ENCODE results near the gene MT1B.

- no peak for TF ChIP-seq EZH2phosphoT487 (IDR thresholded peaks at IDR 0.05; ENCODE audit: low read depth)
- TF ChIP-seq, protein P1, sequence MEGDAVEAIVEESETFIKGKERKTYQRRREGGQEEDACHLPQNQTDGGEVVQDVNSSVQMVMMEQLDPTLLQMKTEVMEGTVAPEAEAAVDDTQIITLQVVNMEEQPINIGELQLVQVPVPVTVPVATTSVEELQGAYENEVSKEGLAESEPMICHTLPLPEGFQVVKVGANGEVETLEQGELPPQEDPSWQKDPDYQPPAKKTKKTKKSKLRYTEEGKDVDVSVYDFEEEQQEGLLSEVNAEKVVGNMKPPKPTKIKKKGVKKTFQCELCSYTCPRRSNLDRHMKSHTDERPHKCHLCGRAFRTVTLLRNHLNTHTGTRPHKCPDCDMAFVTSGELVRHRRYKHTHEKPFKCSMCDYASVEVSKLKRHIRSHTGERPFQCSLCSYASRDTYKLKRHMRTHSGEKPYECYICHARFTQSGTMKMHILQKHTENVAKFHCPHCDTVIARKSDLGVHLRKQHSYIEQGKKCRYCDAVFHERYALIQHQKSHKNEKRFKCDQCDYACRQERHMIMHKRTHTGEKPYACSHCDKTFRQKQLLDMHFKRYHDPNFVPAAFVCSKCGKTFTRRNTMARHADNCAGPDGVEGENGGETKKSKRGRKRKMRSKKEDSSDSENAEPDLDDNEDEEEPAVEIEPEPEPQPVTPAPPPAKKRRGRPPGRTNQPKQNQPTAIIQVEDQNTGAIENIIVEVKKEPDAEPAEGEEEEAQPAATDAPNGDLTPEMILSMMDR (IDR thresholded peaks at IDR 0.05; ENCODE audit: low read depth, low read length): no peak
Observed at GRCh38 chr16:56670620-56670934, 18.9 kb downstream of the MT1B start.

Data from OCI-LY3 (cell line).